HG03460 (cell line): ENCODE measurements around the gene SLC12A7.
"Not testable (repeated sequence)": the region's sequence is repeated elsewhere in the genome, so short reads cannot be mapped to it uniquely, and the experiment has no call there.

ENCODE experiments used
- ATAC-seq: cut with Tn5 transposase; IDR thresholded peaks from one replicate; pipeline ENCODE4 v1.9.1; 2021; ENCODE audit not compliant: unreplicated experiment

Gene SLC12A7

GRCh38 chr5:1127959-1128785 is 16.3 kb upstream of the SLC12A7 start:
- no peak for ATAC-seq

GRCh38 chr5:1125695-1126094 is 13.8 kb upstream of the SLC12A7 start:
- ATAC-seq = not testable (repeated sequence)

GRCh38 chr5:1125030-1125357 is 13.1 kb upstream of the SLC12A7 start:
- ATAC-seq = no peak

GRCh38 chr5:1124205-1125029 is 12.6 kb upstream of the SLC12A7 start:
- no peak for ATAC-seq

GRCh38 chr5:1123418-1124147 is 11.7 kb upstream of the SLC12A7 start:
- ATAC-seq = no peak

- no peak for ATAC-seq
Observed at GRCh38 chr5:1122511-1123294, 10.8 kb upstream of the SLC12A7 start.

- no peak for ATAC-seq
Observed at GRCh38 chr5:1121891-1122290, 10.0 kb upstream of the SLC12A7 start.

GRCh38 chr5:1121044-1121443 is 9.2 kb upstream of the SLC12A7 start:
- no peak for ATAC-seq

GRCh38 chr5:1120236-1120999 is 8.6 kb upstream of the SLC12A7 start:
- ATAC-seq = no peak

- no peak for ATAC-seq
Observed at GRCh38 chr5:1119312-1119831, 7.5 kb upstream of the SLC12A7 start.

GRCh38 chr5:1118738-1119137 is 6.9 kb upstream of the SLC12A7 start:
- ATAC-seq = no peak

GRCh38 chr5:1118231-1118698 is 6.4 kb upstream of the SLC12A7 start:
- ATAC-seq = no peak

- no peak for ATAC-seq
Observed at GRCh38 chr5:1116977-1117376, 5.1 kb upstream of the SLC12A7 start.

- no peak for ATAC-seq
Observed at GRCh38 chr5:1116109-1116740, 4.4 kb upstream of the SLC12A7 start.

GRCh38 chr5:1115123-1115815 is 3.4 kb upstream of the SLC12A7 start:
- ATAC-seq = no peak

GRCh38 chr5:1113805-1114586 is 2.1 kb upstream of the SLC12A7 start:
- no peak for ATAC-seq

GRCh38 chr5:1113332-1113690 is 1.4 kb upstream of the SLC12A7 start:
- no peak for ATAC-seq
